Ovary (tissue), 3 donors: ENCODE measurements around the gene RNF125.

Source experiments
- CTCF ChIP-seq, 3 donors: fragments of 450-650 bp in 2 of 3; fragments of 200-600 bp in 1 of 3; IDR thresholded peaks; one replicate each; pipeline versions ENCODE4 v1.5.1 to v1.8.0; 2016 to 2022; ENCODE audit warnings: antibody characterized with exemption in 3 of 3, mild to moderate bottlenecking in 1 of 3
- EP300 ChIP-seq: sonication (generic); formaldehyde crosslinking; IDR thresholded peaks from one replicate; pipeline ENCODE4 v1.6.1; 2017; ENCODE audit warnings: antibody characterized with exemption
- POLR2A ChIP-seq: fragments of 450-650 bp; IDR thresholded peaks from one replicate; pipeline ENCODE4 v1.6.1; 2017; ENCODE audit warnings: antibody characterized with exemption, mild to moderate bottlenecking, moderate library complexity
- donor health status: DM: no; HTN: no; CAD: no.

DNA sequence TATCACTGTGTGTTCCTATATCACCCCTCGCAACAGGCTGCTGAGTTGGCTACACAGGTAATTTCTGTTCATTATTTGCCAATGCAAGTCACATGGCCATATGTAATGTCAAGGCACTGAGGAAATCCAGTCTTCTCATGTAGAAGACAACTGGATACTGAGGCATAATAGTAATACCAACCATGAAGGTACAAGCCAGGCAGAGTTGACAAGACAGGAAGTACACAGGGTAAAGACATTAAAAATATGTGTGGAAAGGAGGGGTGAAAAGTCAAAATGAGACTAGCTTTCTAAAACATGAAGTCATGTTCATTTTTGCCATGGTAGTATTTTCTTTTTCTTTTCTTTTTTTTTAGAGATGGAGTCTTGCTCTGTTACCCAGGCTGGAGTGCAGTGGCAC, 55.6 kb downstream of the RNF125 start:
- TF ChIP-seq CTCF (IDR thresholded peaks at IDR 0.05) (no peak), POLR2A (no peak), EP300 (no peak)
